Stomach (tissue), 19 donors: Measurements from ENCODE around the gene SLC16A9. TPM values are rescaled to one million over a fixed set of nuclear protein-coding genes. Genes with fewer than 3 reads are reported as not detected.

ENCODE experiments used
- DNase-seq, 2 donors: peaks; one replicate each; pipeline versions ENCODE4 v3.0.0 to v3.0.0-alpha.2; 2013 to 2019
- H3K27ac ChIP-seq, 5 donors: fragments of 200-600 bp in 4 of 5; sonication (generic) in 4 of 5; one replicate each; pipeline ENCODE4 v1.5.1; 2013 to 2019; ENCODE audit warnings: mild to moderate bottlenecking in 1 of 5, moderate library complexity in 1 of 5
- H3K27me3 ChIP-seq, 3 donors: fragments of 200-600 bp; sonication (generic); one replicate each; pipeline ENCODE4 v1.5.1; 2017 to 2019; ENCODE audit warnings: mixed run types in 1 of 3
- H3K36me3 ChIP-seq, 4 donors: fragments of 200-600 bp; sonication (generic); 1 replicate in 3 of 4; 2 replicates in 1 of 4; pipeline ENCODE4 v1.5.1; 2016 to 2019
- H3K4me1 ChIP-seq, 4 donors: fragments of 200-600 bp; sonication (generic); one replicate each; pipeline ENCODE4 v1.5.1; 2016 to 2019
- H3K4me3 ChIP-seq, 4 donors: fragments of 200-600 bp; sonication (generic) in 3 of 4; one replicate each; pipeline ENCODE4 v1.5.1; 2016 to 2019; ENCODE audit warnings: mild to moderate bottlenecking in 1 of 4
- H3K9me3 ChIP-seq, 4 donors: fragments of 200-600 bp; sonication (generic); one replicate each; pipeline ENCODE4 v1.5.1; 2016 to 2019
- EP300 ChIP-seq: sonication (generic); formaldehyde crosslinking; IDR thresholded peaks from one replicate; pipeline ENCODE4 v1.6.1; 2017; ENCODE audit warnings: antibody characterized with exemption
- POLR2A ChIP-seq, 4 donors: fragments of 450-650 bp; IDR thresholded peaks; one replicate each; pipeline ENCODE4 v1.6.1; 2016; ENCODE audit warnings: antibody characterized with exemption in 4 of 4, control low read depth in 2 of 4, mild to moderate bottlenecking in 1 of 4, moderate library complexity in 1 of 4
- POLR2AphosphoS5 ChIP-seq, 3 donors: sonication (generic); formaldehyde crosslinking; IDR thresholded peaks; one replicate each; pipeline ENCODE4 v1.6.1; 2016; ENCODE audit warnings: antibody characterized with exemption in 3 of 3
- WGBS, 5 donors: extraction: QIAGEN DNeasy Blood & Tissue Kit in 3 of 5; methylation state at CpG; one replicate each; pipeline versions ENCODE4 v1.1.5 to v1.1.7; 2013 to 2018; 5-methylcytosine and 5-hydroxymethylcytosine counted together
- intact Hi-C: fragments of 100-400 bp; cut with DNase I; formaldehyde crosslinking; loops from one replicate; pipeline ENCODE4 v1.15.1; 2023; ENCODE audit warnings: low total_unique reads
- long read RNA-seq, 10 donors: transcript quantifications; one replicate each; lab custom pipeline, GENCODE V29; 2026
- polyA plus RNA-seq, 3 donors: library from polyadenylated mRNA; stranded (reverse); fragments of 200-250 nt; gene quantifications; one replicate each; pipeline ENCODE4 v1.2.3, GENCODE V29; 2013
- total RNA-seq, 5 donors: library from RNA; depleted of rRNA; stranded (reverse); fragments of >200 nt; gene quantifications; one replicate each; pipeline versions ENCODE4 v1.1.0 to v1.2.3, GENCODE V29; 2014 to 2016
- TF ChIP-seq, protein P1 (sequence below), 7 experiments: fragments of 450-650 bp in 4 of 7; fragments of 200-600 bp in 3 of 7; sonication (generic) in 3 of 7; IDR thresholded peaks; one replicate each; pipeline ENCODE4 v1.5.1; 2016 to 2019; ENCODE audit warnings: antibody characterized with exemption in 7 of 7, control low read depth in 2 of 7, mild to moderate bottlenecking in 1 of 7
- donor health status: healthy with polysubstance abuse.
- donor health status: Bipolar disorder and iron deficiency.
- donor health status: healthy.

SLC16A9 gene, protein sequence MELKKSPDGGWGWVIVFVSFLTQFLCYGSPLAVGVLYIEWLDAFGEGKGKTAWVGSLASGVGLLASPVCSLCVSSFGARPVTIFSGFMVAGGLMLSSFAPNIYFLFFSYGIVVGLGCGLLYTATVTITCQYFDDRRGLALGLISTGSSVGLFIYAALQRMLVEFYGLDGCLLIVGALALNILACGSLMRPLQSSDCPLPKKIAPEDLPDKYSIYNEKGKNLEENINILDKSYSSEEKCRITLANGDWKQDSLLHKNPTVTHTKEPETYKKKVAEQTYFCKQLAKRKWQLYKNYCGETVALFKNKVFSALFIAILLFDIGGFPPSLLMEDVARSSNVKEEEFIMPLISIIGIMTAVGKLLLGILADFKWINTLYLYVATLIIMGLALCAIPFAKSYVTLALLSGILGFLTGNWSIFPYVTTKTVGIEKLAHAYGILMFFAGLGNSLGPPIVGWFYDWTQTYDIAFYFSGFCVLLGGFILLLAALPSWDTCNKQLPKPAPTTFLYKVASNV
- total RNA-seq (10 to 100 TPM in 1 of 5 donors, 1 to 10 TPM in 1, under 1 TPM in 3; 0.43 to 17.1 (median 0.58) TPM), polyA plus RNA-seq (1 to 10 TPM in 2 of 3 donors, under 1 TPM in 1; 0.06 to 2.9 (median 1.2) TPM)
- long read RNA-seq, donor 1: 0 reads
- long read RNA-seq, donor 2: 0 reads
- long read RNA-seq, donor 3: 0 reads
- long read RNA-seq, donor 4: 0 reads
- long read RNA-seq, donor 5, full-length matches to known transcripts: 1 of 1 reads
- long read RNA-seq, donor 5, partial matches to known transcripts: 0 of 1 reads
- long read RNA-seq, donor 5, other reads (novel, unspliced or antisense): 0 of 1 reads
- long read RNA-seq, donor 6, full-length matches to known transcripts: 3 of 3 reads
- long read RNA-seq, donor 6, partial matches to known transcripts: 0 of 3 reads
- long read RNA-seq, donor 6, other reads (novel, unspliced or antisense): 0 of 3 reads
- long read RNA-seq, donor 7: 0 reads
- long read RNA-seq, donor 8, full-length matches to known transcripts: 1 of 1 reads
- long read RNA-seq, donor 8, partial matches to known transcripts: 0 of 1 reads
- long read RNA-seq, donor 8, other reads (novel, unspliced or antisense): 0 of 1 reads
- long read RNA-seq, donor 9: 0 reads
- long read RNA-seq, donor 10: 0 reads

DNA sequence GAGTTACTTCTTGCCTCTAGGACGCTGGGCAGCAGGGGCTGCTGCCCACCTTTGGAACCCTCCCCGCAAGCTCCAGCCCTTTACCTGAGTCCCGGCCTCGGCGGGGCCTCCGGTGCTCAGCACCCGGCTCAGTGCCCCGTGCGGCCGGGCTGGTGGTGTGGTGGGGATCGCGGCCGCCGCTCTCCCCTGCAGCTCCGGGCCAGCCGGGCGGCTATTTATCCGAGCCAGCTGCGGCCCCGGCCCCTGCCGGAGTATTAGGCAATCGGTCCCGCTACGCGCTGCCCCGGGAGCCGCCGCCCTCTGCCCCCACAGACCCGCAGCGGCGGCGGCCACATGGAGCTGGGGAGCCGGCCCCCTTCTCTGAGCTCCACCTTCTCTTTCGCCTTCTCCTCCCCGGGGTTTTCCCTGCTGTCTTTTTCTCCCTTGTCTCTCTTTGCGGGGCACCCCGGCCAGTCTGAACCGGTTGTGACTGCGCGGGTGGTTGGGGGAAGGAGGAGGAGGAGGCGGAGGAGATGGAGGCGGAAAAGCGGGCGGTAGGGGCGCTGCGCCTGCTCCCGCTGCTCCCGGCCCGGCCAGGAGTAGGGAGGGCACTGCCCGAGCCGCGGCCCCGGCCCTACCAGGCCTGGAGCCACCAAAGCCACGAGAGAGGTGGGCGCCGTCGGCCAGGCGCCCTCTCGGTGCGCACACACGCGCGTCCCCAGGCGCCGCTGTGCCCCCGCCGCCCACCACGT lies at the start of gene SLC16A9:
TSS of gene SLC16A9 (minus strand) at position 456 of the 731 bp plus-strand sequence. CDS start 25,559 bp downstream, outside the sequence.
- peak; percentile 44 to 91 for DNase-seq
- Histone ChIP-seq H3K27me3 (peaks cover 0 to 42% (median 26%) of the 10 kb centered on the region in 3 donors), H3K27ac (peak within 1 kb of the TSS in 3 of 5 donors; percentile 1 to 65 (median 46)), H3K4me3 (peak within 1 kb of the TSS; percentile 49 to 77 (median 53)), H3K36me3 (no peaks in the 10 kb centered on the region), H3K9me3 (no peaks in the 10 kb centered on the region), H3K4me1 (peaks cover 9 to 26% (median 20%) of the 10 kb centered on the region in 4 donors)
- intact Hi-C loops: no loop called here
- WGBS, 5 donors: 0 to 1% (median 1%) methylated on average over 23 to 66 of the region's 68 CpGs
- TF ChIP-seq, protein P1, sequence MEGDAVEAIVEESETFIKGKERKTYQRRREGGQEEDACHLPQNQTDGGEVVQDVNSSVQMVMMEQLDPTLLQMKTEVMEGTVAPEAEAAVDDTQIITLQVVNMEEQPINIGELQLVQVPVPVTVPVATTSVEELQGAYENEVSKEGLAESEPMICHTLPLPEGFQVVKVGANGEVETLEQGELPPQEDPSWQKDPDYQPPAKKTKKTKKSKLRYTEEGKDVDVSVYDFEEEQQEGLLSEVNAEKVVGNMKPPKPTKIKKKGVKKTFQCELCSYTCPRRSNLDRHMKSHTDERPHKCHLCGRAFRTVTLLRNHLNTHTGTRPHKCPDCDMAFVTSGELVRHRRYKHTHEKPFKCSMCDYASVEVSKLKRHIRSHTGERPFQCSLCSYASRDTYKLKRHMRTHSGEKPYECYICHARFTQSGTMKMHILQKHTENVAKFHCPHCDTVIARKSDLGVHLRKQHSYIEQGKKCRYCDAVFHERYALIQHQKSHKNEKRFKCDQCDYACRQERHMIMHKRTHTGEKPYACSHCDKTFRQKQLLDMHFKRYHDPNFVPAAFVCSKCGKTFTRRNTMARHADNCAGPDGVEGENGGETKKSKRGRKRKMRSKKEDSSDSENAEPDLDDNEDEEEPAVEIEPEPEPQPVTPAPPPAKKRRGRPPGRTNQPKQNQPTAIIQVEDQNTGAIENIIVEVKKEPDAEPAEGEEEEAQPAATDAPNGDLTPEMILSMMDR (IDR thresholded peaks at IDR 0.05): peak in 1 of 7 experiments; percentile 21
- no peak for TF ChIP-seq EP300

DNA sequence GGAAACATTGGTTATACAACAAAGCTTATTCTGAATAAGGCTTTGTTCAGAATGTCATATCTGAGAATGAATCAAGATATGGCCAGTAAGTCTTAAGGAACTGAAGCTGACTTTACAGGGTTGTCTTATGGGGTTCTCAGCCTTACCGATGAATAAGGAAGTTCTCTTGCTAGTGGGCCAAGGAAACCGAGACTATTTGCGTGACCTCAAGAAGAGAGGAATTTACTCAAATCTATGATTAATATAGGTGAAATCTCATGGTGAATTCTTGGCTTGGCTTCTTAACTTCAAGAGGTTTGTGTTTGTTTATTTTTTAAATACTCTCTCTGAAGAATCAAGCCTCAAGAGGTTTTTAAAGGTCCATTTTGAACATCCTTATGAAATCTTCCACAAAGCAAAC lies 48.3 kb upstream of the SLC16A9 start:
- peaks cover 0 to 12% (median 4%) of the 10 kb centered on the region in 4 donors for H3K9me3 ChIP-seq
- TF ChIP-seq, protein P1 (IDR thresholded peaks at IDR 0.05): no peak
- TF ChIP-seq POLR2A (IDR thresholded peaks at IDR 0.05) (no peak), POLR2AphosphoS5 (IDR thresholded peaks at IDR 0.05) (no peak), EP300 (no peak)
- H3K36me3 ChIP-seq: no peaks in the 10 kb centered on the region
- H3K27ac ChIP-seq: no peak overlapping the region
- no peaks in the 10 kb centered on the region for H3K4me1 ChIP-seq
- DNase-seq: peak in 1 of 2 donors; percentile 6
- H3K27me3 ChIP-seq: no peaks in the 10 kb centered on the region
- H3K4me3 ChIP-seq: no peak overlapping the region
- intact Hi-C loops: no loop called here
- 56 to 81% (median 71%) methylated on average over 3 of the region's 3 CpGs for WGBS, 5 donors

DNA sequence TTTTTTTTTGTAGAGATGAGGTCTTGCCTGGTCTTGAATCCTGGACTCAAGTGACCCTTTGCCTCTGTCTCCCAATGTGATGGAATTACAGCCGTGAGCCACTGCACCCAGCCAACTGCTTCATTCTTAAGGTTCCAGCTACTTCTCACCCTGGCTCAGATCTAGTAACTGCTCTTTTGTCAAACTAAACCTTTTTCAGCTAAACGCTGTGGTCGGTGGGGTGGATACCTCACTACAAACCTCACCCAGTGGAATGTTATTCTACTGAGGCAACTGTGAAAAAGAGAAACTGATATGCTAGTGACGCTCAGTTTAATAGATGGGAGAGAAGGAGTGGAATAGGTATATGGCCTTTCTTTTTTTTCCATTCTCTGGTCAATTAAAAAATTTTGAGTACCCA lies 45.3 kb upstream of the SLC16A9 start:
- TF ChIP-seq POLR2AphosphoS5 (IDR thresholded peaks at IDR 0.05): no peak
- TF ChIP-seq, protein P1 (IDR thresholded peaks at IDR 0.05): no peak
- TF ChIP-seq EP300: no peak
- no peak for TF ChIP-seq POLR2A (IDR thresholded peaks at IDR 0.05)
- no peak overlapping the region for H3K27ac ChIP-seq
- no peaks in the 10 kb centered on the region for H3K27me3 ChIP-seq
- no peaks in the 10 kb centered on the region for H3K4me1 ChIP-seq
- no peak for DNase-seq
- H3K4me3 ChIP-seq: no peak overlapping the region
- H3K36me3 ChIP-seq: no peaks in the 10 kb centered on the region
- 81 to 92% (median 85%) methylated on average over 4 of the region's 4 CpGs for WGBS, 5 donors
- peaks cover 0 to 7% (median 1%) of the 10 kb centered on the region in 4 donors for H3K9me3 ChIP-seq
- intact Hi-C loops: no loop called here
